ENCODE data around the gene DUSP14. TPM values are rescaled to one million over a fixed set of nuclear protein-coding genes. Genes with fewer than 3 reads are reported as not detected.

The DUSP14 gene
- total RNA-seq, 1 experiment from 2014 or later: 56.2 TPM

GRCh38 chr17:37470181-37470580 is 19.5 kb upstream of the DUSP14 start:
- intact Hi-C loops (cut with micrococcal nuclease): no loop called here
- ChIA-PET CTCF (no interaction called here), POLR2A (ENCODE audit: unreplicated experiment) (no interaction called here)
- Histone ChIP-seq H3K9me3 (ENCODE audit: low read length) (no peaks in the 10 kb centered on the region), H2AFZ (ENCODE audit: low read length) (no peak overlapping the region), H3K36me3 (ENCODE audit: low read depth, low read length) (peaks cover 13% of the 10 kb centered on the region; the same call in 1 of the 2 replicates), H3K27me3 (ENCODE audit: low read length) (no peaks in the 10 kb centered on the region), H4K20me1 (ENCODE audit: low read length) (no peaks in the 10 kb centered on the region), H3K27ac (ENCODE audit: low read length) (no peak overlapping the region), H3K79me2 (ENCODE audit: low read length) (no peaks in the 10 kb centered on the region), H3K4me2 (ENCODE audit: low read length) (no peak overlapping the region), H3F3A (ENCODE audit: low read length, unreplicated experiment) (no peaks in the 10 kb centered on the region), H3K4me1 (ENCODE audit: insufficient read depth, low read length) (peaks cover 18% of the 10 kb centered on the region), H3K9me2 (replicated peaks; ENCODE audit: low read length) (no peaks in the 10 kb centered on the region), H3K4me3 (ENCODE audit: low read length) (no peak overlapping the region), H3K9ac (ENCODE audit: low read length) (no peak overlapping the region)
- no peak for DNase-seq
- BruUV-seq (replicated peaks): no TSS peak
- ATAC-seq: no peak
- TF ChIP-seq EZH2 (IDR thresholded peaks at IDR 0.05; ENCODE audit: low read length, unreplicated experiment): no peak

- H3K9ac ChIP-seq (ENCODE audit: low read length): peak overlapping the region; percentile 45
- no peak overlapping the region for H2AFZ ChIP-seq (ENCODE audit: low read length)
Observed at GRCh38 chr17:37475731-37476420, 13.8 kb upstream of the DUSP14 start.

More at GRCh38 chr17:37475731-37476420, 13.8 kb upstream of the DUSP14 start:
- Histone ChIP-seq H3K79me2 (ENCODE audit: low read length) (no peaks in the 10 kb centered on the region), H3K36me3 (ENCODE audit: low read depth, low read length) (peaks cover 23% of the 10 kb centered on the region; the same call in 1 of the 2 replicates), H3K27ac (ENCODE audit: low read length) (peak overlapping the region; percentile 91), H3K9me3 (ENCODE audit: low read length) (no peaks in the 10 kb centered on the region), H3K9me2 (replicated peaks; ENCODE audit: low read length) (no peaks in the 10 kb centered on the region), H3K4me1 (ENCODE audit: insufficient read depth, low read length) (peaks cover 22% of the 10 kb centered on the region), H3K27me3 (ENCODE audit: low read length) (no peaks in the 10 kb centered on the region), H3K4me2 (ENCODE audit: low read length) (peak overlapping the region; percentile 69), H3K4me3 (ENCODE audit: low read length) (peak overlapping the region; percentile 22; the same call in 1 of the 2 replicates), H4K20me1 (ENCODE audit: low read length) (no peaks in the 10 kb centered on the region), H3F3A (ENCODE audit: low read length, unreplicated experiment) (no peaks in the 10 kb centered on the region)
- TSS peak; percentile 97 for BruUV-seq (replicated peaks)
- intact Hi-C loops (cut with micrococcal nuclease): no loop called here
- CTCF ChIA-PET: interaction anchor here (0.9 kb wide), 1 partner anchor 95 kb away, joined by 4 read pairs; no protein-coding TSS in a partner anchor
- TF ChIP-seq EZH2 (IDR thresholded peaks at IDR 0.05; ENCODE audit: low read length, unreplicated experiment) (no peak), EZH2phosphoT487 (IDR thresholded peaks at IDR 0.05; ENCODE audit: borderline replicate concordance, low read length) (no peak), CTCF (conservative IDR thresholded peaks at IDR 0.05; ENCODE audit: low read depth, low read length) (no peak)
- POLR2A ChIA-PET (ENCODE audit: unreplicated experiment): interaction anchor here (0.7 kb wide), 1 partner anchor 103 kb away, joined by 3 read pairs; no protein-coding TSS in a partner anchor
- peak; percentile 12; the same call in 1 of the 2 replicates for ATAC-seq
- no peak for DNase-seq

All from PC-3 (cell line).